Activated CD8-positive, alpha-beta T cell treated with anti-CD3 and anti-CD28 coated beads for 36 hours (primary cell): ENCODE data around the gene WDR82. TPM values are rescaled to one million over a fixed set of nuclear protein-coding genes. Genes with fewer than 3 reads are reported as not detected.

Source experiments
- ATAC-seq: fragments of 200-7000 bp; cut with Tn5 transposase; one replicate; pipeline ENCODE4 v1.10.0; 2021; ENCODE audit warnings: mild to moderate bottlenecking, moderate library complexity
- CTCF ChIA-PET: fragments of 350-600 bp; sonication (Branson Sonifier 250); formaldehyde crosslinking; loops from one replicate; lab custom pipeline; 2021; ENCODE audit warnings: antibody characterized with exemption; lab: Charles Lee
- POLR2A ChIA-PET: fragments of 350-600 bp; sonication (Branson Sonifier 250); formaldehyde crosslinking; loops from one replicate; lab custom pipeline; 2021; ENCODE audit warnings: antibody characterized with exemption; lab: Charles Lee
- DNase-seq: peaks from one replicate; pipeline ENCODE4 v3.0.0-alpha.2; 2020
- H3K27ac Mint-ChIP-seq: one replicate; pipeline ENCODE4 v1.8.0; 2021; ENCODE audit warnings: mild to moderate bottlenecking, mixed read lengths
- H3K27me3 Mint-ChIP-seq: one replicate; pipeline ENCODE4 v1.8.0; 2021; ENCODE audit warnings: mixed read lengths
- H3K36me3 Mint-ChIP-seq: one replicate; pipeline ENCODE4 v1.8.0; 2021; ENCODE audit warnings: low read depth, mixed read lengths
- H3K4me1 Mint-ChIP-seq: one replicate; pipeline ENCODE4 v1.8.0; 2021; ENCODE audit warnings: low read depth, mixed read lengths
- H3K4me3 Mint-ChIP-seq: one replicate; pipeline ENCODE4 v1.8.0; 2021; ENCODE audit warnings: mild to moderate bottlenecking, moderate library complexity, mixed read lengths
- H3K9me3 Mint-ChIP-seq: one replicate; pipeline ENCODE4 v1.8.0; 2021; ENCODE audit warnings: mixed read lengths
- CTCF ChIP-seq: fragments of 200-600 bp; IDR thresholded peaks from one replicate; pipeline ENCODE4 v1.8.0; 2022; ENCODE audit warnings: antibody characterized with exemption, mild to moderate bottlenecking
- intact Hi-C: fragments of 100-400 bp; cut with micrococcal nuclease; formaldehyde crosslinking; loops from one replicate; pipeline ENCODE4 v1.10.0; 2022
- total RNA-seq, 2 experiments: library from RNA; stranded (reverse); gene quantifications; one replicate each; pipeline ENCODE4 v1.2.3, GENCODE V29; 2021

WDR82 gene
- total RNA-seq, 2 experiments from 2014 or later: 103 to 105 TPM

- Mint-ChIP-seq H3K4me1 (peaks cover 74% of the 10 kb centered on the region), H3K9me3 (peaks cover 4% of the 10 kb centered on the region), H3K27ac (peak overlapping the region; percentile 94), H3K36me3 (peaks cover 76% of the 10 kb centered on the region), H3K27me3 (no peaks in the 10 kb centered on the region), H3K4me3 (peak overlapping the region; percentile 94)
- ATAC-seq: peak; percentile 9
- no peak for TF ChIP-seq CTCF
- ChIA-PET CTCF (interaction anchor here (0.6 to 2.0 kb wide), 8 partner anchors 11 to 93 kb away, joined by 3 to 6 read pairs (median 4); no protein-coding TSS in a partner anchor), POLR2A (interaction anchor here (1.3 to 33.3 kb wide), 6 partner anchors 10 to 31 kb away, joined by 3 to 949 read pairs (median 21); partner anchors contain the start of genes GLYCTK, TWF2 and WDR82)
- intact Hi-C loops: no loop called here
- DNase-seq: no peak
These were observed 32.2 kb downstream of the WDR82 start for GRCh38 chr3:52246264-52246620.

- H3K36me3 Mint-ChIP-seq: peaks cover 78% of the 10 kb centered on the region
- CTCF ChIA-PET: interaction anchor here (1.0 to 2.8 kb wide), 9 partner anchors 10 to 94 kb away, joined by 3 to 17 read pairs (median 4); no protein-coding TSS in a partner anchor
- H3K4me1 Mint-ChIP-seq: peaks cover 78% of the 10 kb centered on the region
These were observed 32.9 kb downstream of the WDR82 start, which contains the start of gene PPM1M for GRCh38 chr3:52245322-52246263. PPM1M (plus strand) TSS chr3:52245759; CDS start chr3:52245825, 66 bp downstream.

GRCh38 chr3:52243791-52244628 lies 34.4 kb downstream of the WDR82 start:
- Mint-ChIP-seq H3K4me3 (peak overlapping the region; percentile 80), H3K4me1 (peaks cover 68% of the 10 kb centered on the region), H3K27ac (peak overlapping the region; percentile 95), H3K27me3 (no peaks in the 10 kb centered on the region), H3K9me3 (peaks cover 4% of the 10 kb centered on the region), H3K36me3 (peaks cover 77% of the 10 kb centered on the region)
- ATAC-seq (peak; percentile 9), DNase-seq (peak; percentile 78)
- no peak for TF ChIP-seq CTCF
- POLR2A ChIA-PET: interaction anchor here (0.9 to 33.3 kb wide), 10 partner anchors 9 to 252 kb away, joined by 3 to 949 read pairs (median 4); partner anchors contain the start of genes GLYCTK, TLR9 and WDR82
- CTCF ChIA-PET: interaction anchor here (0.6 to 4.1 kb wide), 9 partner anchors 8 to 95 kb away, joined by 3 to 25 read pairs (median 4); no protein-coding TSS in a partner anchor
- intact Hi-C loops: no loop called here

More at GRCh38 chr3:52245322-52246263, 32.9 kb downstream of the WDR82 start, which contains the start of gene PPM1M:
- H3K4me3 Mint-ChIP-seq: peak within 1 kb of the TSS; percentile 94
- no peaks in the 10 kb centered on the region for H3K27me3 Mint-ChIP-seq
- peak within 1 kb of the TSS; percentile 95 for H3K27ac Mint-ChIP-seq
- POLR2A ChIA-PET: interaction anchor here (1.2 to 33.3 kb wide), 10 partner anchors 8 to 193 kb away, joined by 3 to 949 read pairs (median 4); partner anchors contain the start of genes GLYCTK, TWF2 and WDR82
- peaks cover 4% of the 10 kb centered on the region for H3K9me3 Mint-ChIP-seq
- TF ChIP-seq CTCF: no peak
- intact Hi-C loops: no loop called here
- peak; percentile 35 for ATAC-seq
- DNase-seq: peak; percentile 67

GRCh38 chr3:52242039-52242438 lies 36.4 kb downstream of the WDR82 start:
- ATAC-seq: no peak
- ChIA-PET CTCF (interaction anchor here (1.2 to 6.5 kb wide), 6 partner anchors 10 to 97 kb away, joined by 3 to 65 read pairs (median 18); partner anchors contain the start of gene WDR82), POLR2A (interaction anchor here (2.6 to 33.3 kb wide), 4 partner anchors 11 to 36 kb away, joined by 7 to 949 read pairs (median 92); partner anchors contain the start of genes GLYCTK, TLR9 and WDR82)
- Mint-ChIP-seq H3K27me3 (no peaks in the 10 kb centered on the region), H3K4me1 (peaks cover 61% of the 10 kb centered on the region), H3K9me3 (peaks cover 4% of the 10 kb centered on the region), H3K27ac (peak overlapping the region; percentile 83), H3K36me3 (peaks cover 64% of the 10 kb centered on the region), H3K4me3 (peak overlapping the region; percentile 1)
- no peak for TF ChIP-seq CTCF
- no peak for DNase-seq
- intact Hi-C loops: no loop called here
